HG03442 (cell line): Measurements from ENCODE around the gene PRAMEF17.
"Not testable (repeated sequence)": the region's sequence is repeated elsewhere in the genome, so short reads cannot be mapped to it uniquely, and the experiment has no call there.

ENCODE experiments used
- ATAC-seq: cut with Tn5 transposase; IDR thresholded peaks from one replicate; pipeline ENCODE4 v1.9.1; 2021; ENCODE audit warnings: mild to moderate bottlenecking, moderate library complexity; ENCODE audit not compliant: unreplicated experiment

PRAMEF17 gene

GRCh38 chr1:13389332-13389731, at the start of gene PRAMEF17:
PRAMEF17 (plus strand) TSS chr1:13389632; CDS start chr1:13389658, 26 bp downstream.
- not testable (repeated sequence) for ATAC-seq

GRCh38 chr1:13342496-13342895, 46.9 kb upstream of the PRAMEF17 start:
- ATAC-seq, result not testable (repeated sequence)

DNA sequence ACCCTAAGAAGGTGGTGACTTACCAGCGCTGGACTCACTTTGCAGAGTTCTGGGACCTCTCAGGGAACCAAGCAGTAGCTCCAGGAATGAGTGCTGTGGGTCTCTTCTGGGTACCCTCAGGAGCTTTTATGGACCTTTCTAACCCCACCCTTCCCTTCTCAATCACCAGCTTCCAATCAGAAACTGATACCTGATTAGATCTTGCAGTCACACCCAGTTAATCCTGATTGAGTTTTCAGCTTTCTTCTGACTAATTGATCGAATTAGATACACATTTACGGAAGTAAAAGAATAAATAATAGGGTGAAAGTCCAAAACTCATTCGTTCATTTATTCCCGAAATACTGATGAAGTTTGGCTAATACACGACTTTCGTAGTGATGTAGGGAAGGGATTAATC, 42.4 kb upstream of the PRAMEF17 start, which contains the start of gene PRAMEF14:
Gene PRAMEF14 (minus strand): TSS at position 101 of the 400 bp plus-strand sequence. CDS start 1,820 bp downstream, outside the sequence.
- ATAC-seq, result not testable (repeated sequence)

GRCh38 chr1:13353476-13353875, 36.0 kb upstream of the PRAMEF17 start:
- not testable (repeated sequence) for ATAC-seq

DNA sequence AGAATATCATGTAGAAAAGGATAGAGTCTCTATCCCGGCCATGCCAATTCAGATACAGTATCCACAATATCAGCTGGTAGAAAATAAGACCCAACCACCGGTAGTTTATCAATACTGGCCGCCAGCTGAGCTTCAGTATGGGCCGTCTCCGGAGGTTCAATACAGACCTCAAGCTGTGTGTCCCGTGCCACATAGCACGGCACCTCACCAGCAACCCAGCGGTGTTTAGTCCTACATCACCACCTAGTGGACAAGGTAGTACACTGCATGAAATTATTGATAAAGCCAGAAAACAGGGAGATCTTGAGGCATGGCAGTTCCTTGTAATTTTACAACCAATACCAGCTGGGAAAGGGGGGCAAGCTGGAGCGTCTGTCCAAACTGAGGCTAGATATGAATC, 35.0 kb upstream of the PRAMEF17 start:
- not testable (repeated sequence) for ATAC-seq

- not testable (repeated sequence) for ATAC-seq
Measured at GRCh38 chr1:13356774-13357173, 32.7 kb upstream of the PRAMEF17 start.

- ATAC-seq, result not testable (repeated sequence)
Measured at GRCh38 chr1:13362364-13362763, 27.1 kb upstream of the PRAMEF17 start.

- ATAC-seq, result not testable (repeated sequence)
Measured at GRCh38 chr1:13364928-13365327, 24.5 kb upstream of the PRAMEF17 start.

GRCh38 chr1:13366536-13366935, 22.9 kb upstream of the PRAMEF17 start:
- ATAC-seq, result not testable (repeated sequence)

- ATAC-seq, result not testable (repeated sequence)
Measured at GRCh38 chr1:13368544-13368943, 20.9 kb upstream of the PRAMEF17 start.

- ATAC-seq, result not testable (repeated sequence)
Measured at GRCh38 chr1:13378983-13379382, 10.4 kb upstream of the PRAMEF17 start.

GRCh38 chr1:13380380-13380779, 9.1 kb upstream of the PRAMEF17 start:
- not testable (repeated sequence) for ATAC-seq

DNA sequence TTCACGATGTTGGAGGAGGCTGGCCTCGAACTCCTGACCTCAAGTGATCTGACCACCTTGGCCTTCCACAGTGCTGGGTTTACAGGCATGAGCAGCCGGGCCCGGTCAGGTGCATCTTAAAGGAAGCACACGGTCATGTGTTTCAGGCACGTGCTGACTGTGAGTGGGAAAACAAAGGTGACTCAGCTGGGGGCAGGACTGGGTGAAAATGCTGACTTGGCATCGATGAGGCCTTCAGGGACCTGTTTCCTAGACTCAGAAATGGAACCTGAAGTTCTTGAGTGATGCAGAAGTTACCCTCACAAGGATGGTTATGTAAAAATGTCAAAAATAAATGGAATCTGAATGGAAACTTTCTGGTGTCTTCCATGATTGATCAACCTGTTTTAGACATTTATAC, 3.6 kb downstream of the PRAMEF17 start:
- ATAC-seq, result not testable (repeated sequence)

DNA sequence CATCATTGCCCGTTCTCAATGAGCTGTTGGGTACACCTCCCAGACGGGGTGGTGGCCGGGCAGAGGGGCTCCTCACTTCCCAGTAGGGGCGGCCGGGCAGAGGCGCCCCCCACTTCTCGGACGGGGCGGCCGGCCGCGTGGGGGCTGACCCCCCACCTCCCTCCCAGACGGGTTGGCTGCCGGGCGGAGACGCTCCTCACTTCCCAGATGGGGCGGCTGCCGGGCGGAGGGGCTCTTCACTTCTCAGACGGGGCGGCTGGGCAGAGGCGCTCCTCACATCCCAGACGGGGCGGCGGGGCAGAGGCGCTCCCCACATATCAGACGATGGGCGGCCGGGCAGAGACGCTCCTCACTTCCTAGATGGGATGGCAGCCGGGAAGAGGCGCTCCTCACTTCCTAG, 5.3 kb downstream of the PRAMEF17 start:
- ATAC-seq, result not testable (repeated sequence)

- ATAC-seq, result not testable (repeated sequence)
Measured at GRCh38 chr1:13395311-13395710, 5.9 kb downstream of the PRAMEF17 start.

GRCh38 chr1:13407811-13408210, 18.4 kb downstream of the PRAMEF17 start:
- no peak for ATAC-seq

DNA sequence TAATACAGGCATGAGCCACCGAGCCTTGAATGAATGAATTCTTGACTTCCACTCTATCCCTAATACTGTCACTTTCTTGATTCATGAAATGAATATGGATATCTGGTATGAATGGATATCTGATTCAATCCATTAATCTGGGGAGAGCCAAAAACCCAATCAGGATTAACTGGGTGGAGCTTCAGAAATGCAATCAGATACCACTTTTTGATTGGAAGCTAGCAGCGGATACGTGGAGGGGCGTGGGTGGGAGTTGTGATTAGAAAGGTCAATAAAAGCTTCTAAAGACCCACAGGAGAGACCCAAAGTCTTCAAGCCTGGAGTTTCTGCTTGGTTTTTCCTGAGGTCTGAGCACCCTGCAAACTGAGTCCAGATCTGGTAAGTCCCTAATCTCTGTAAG, 20.7 kb downstream of the PRAMEF17 start, which contains the start of gene PRAMEF20:
Gene PRAMEF20 (plus strand): TSS at position 301 of the 400 bp plus-strand sequence. CDS start 5,905 bp downstream, outside the sequence.
- not testable (repeated sequence) for ATAC-seq

DNA sequence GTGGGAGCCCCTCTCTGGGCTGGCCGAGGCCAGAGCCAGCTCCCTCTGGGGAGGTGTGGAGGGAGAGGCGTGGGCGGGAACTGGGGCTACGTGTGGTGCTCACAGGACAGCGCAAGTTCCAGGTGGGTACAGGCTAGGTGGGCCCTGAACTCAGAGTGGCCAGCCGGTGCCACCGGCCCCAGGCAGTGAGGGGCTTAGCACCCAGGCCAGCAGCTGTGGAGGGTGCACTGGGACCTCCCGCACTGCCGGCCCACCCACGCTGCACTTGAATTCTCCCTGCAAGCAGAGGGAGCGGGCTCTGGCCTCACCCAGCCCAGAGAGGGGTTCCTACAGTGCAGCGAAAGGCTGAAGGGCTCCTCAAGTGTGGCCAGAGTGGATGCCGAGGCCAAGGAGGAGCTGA, 41.1 kb downstream of the PRAMEF17 start:
- no peak for ATAC-seq

DNA sequence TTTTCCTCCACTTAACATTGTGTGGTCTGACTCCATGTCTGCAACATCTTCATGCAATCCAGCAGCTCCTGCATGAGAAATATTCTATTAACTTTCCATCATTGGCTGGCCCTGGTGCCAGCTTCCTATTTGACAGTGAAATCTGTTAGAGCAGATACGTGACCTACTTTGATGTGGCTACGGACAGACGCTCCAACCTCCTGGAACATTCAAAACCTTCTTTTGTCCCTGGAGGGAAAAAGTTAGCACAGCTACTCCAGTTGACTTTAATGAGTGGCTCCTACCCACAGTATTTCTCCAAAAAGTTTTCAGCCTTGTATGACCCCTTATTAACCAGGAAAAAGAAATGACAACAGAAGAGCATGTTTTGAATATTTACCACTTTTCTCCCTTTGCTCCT, 42.8 kb downstream of the PRAMEF17 start:
- ATAC-seq, result no peak

GRCh38 chr1:13433694-13434358, 44.4 kb downstream of the PRAMEF17 start:
- not testable (repeated sequence) for ATAC-seq

DNA sequence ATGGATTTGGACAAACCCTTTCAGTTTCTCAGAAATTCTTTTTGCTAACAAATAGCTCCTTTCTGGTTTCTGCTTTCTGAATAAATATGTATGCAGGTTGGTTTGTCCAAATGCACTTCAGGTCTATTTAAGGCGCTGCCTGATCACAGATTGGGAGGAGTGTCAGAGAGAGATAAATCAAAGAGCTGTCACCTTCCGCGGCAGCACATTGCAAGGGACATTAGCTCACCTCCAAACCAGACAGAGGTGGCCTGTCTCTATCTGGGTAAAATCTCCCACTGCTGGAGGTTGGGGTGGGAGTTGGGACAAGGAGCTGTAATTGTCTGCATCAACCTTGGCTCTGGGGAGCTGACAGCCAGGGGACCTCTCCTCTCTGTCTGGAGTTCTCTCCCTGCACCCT, 46.0 kb downstream of the PRAMEF17 start:
- ATAC-seq, result no peak

DNA sequence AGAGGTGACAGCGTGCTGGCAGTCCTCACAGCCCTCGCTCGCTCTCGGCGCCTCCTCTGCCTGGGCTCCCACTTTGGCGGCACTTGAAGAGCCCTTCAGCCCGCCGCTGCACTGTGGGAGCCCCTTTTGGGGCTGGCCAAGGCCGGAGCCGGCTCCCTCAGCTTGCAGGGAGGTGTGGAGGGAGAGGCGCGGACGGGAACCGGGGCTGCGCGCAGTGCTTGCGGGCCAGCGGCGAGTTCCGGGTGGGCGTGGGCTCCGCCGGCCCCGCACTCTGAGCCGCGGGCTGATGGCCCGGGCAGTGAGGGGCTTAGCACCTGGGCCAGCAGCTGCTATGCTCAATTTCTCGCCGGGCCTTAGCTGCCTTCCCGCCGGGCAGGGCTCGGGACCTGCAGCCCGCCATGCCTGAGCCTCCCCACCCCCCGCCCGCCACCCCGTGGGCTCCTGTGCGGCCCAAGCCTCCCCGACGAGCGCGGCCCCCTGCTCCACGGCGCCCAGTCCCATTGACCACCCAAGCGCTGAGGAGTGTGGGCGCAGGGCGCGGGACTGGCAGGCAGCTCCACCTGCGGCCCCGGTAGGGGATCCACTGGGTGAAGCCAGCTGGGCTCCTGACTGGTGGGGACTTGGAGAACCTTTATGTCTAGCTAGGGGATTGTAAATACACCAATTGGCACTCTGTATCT, 49.8 kb downstream of the PRAMEF17 start:
- ATAC-seq, result not testable (repeated sequence)
